PC-3 (cell line): ENCODE results near the gene HHATL.

Experiments used
- EZH2 ChIP-seq: fragments of 300-600 bp; sonication (generic); IDR thresholded peaks from one replicate; pipeline ENCODE4 v1.6.1; 2017; ENCODE audit warnings: antibody characterized with exemption, mild to moderate bottlenecking, low read length; ENCODE audit not compliant: unreplicated experiment
- EZH2phosphoT487 ChIP-seq: fragments of 300-600 bp; sonication (generic); IDR thresholded peaks from 2 replicates; pipeline ENCODE4 v1.6.1; 2018; ENCODE audit warnings: mild to moderate bottlenecking, antibody characterized with exemption, low read length, borderline replicate concordance
- TF ChIP-seq, protein P1 (sequence below): fragments of 300-600 bp; sonication (generic); conservative IDR thresholded peaks from 2 replicates; pipeline ENCODE4 v1.5.1; 2017; ENCODE audit warnings: antibody characterized with exemption, low read depth, mild to moderate bottlenecking, low read length

DNA sequence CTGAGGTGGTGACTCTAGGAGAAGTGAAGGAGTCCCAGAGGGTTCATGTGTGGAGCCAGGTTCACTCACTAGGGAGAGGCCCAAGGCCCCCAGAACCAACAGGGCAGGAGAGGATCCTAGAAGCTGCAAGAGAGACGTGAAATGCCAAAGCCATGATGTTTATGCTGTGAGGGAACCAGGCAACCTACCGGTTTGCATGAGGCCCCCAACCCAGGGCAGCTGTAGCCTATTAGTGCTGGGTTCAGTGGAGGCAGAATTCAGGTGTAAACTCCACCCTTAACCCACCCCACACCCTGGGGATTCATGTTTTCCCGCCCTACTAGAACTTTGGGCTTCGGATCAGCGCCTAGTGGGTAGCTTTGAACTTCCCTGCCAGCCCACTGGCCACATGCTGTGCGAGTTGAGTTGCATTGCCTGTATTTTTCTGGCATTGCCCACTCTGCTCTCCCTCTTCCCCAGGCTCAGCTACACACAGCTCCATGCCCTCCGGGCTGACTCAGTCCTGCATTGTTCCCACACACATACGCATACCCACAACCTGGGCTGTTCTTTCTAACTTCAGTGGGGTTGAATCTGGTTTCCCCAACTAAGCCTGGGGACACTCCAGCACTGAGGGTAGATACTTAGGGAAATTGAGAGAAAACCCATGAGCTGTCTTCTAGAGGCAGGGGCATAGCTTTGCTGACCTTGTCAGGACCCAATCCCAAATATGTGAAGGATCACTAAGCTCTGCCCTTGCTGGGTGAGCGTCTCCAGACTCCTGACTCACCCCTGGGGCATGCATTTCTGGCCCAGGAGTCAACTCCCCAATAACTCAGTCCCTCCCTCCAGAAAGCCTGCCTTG, 51.1 kb downstream of the HHATL start:
- TF ChIP-seq EZH2 (no peak), EZH2phosphoT487 (no peak)
- TF ChIP-seq, protein P1, sequence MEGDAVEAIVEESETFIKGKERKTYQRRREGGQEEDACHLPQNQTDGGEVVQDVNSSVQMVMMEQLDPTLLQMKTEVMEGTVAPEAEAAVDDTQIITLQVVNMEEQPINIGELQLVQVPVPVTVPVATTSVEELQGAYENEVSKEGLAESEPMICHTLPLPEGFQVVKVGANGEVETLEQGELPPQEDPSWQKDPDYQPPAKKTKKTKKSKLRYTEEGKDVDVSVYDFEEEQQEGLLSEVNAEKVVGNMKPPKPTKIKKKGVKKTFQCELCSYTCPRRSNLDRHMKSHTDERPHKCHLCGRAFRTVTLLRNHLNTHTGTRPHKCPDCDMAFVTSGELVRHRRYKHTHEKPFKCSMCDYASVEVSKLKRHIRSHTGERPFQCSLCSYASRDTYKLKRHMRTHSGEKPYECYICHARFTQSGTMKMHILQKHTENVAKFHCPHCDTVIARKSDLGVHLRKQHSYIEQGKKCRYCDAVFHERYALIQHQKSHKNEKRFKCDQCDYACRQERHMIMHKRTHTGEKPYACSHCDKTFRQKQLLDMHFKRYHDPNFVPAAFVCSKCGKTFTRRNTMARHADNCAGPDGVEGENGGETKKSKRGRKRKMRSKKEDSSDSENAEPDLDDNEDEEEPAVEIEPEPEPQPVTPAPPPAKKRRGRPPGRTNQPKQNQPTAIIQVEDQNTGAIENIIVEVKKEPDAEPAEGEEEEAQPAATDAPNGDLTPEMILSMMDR = no peak
